Calu3 (cell line): ENCODE data around the gene KCNIP4. TPM values are rescaled to one million over a fixed set of nuclear protein-coding genes. Genes with fewer than 3 reads are reported as not detected.

Experiments
- BruUV-seq: library from RNA; stranded (reverse); fragments of 400-500 nt; replicated peaks from 2 replicates; lab custom pipeline; 2021; lab: Mats Ljungman, UMichigan
- CTCF ChIA-PET: fragments of 300-600 bp; sonication (Branson Sonifier 250); formaldehyde crosslinking; loops from one replicate; lab custom pipeline; 2022; ENCODE audit warnings: antibody characterized with exemption; lab: Charles Lee
- DNase-seq: peaks from one replicate; pipeline ENCODE4 v3.0.0; 2022
- H3K27ac Mint-ChIP-seq: one replicate; pipeline ENCODE4 v1.8.0; 2022; ENCODE audit warnings: mixed read lengths; ENCODE audit not compliant: unreplicated experiment
- H3K27me3 Mint-ChIP-seq: one replicate; pipeline ENCODE4 v1.8.0; 2022; ENCODE audit warnings: mixed read lengths; ENCODE audit not compliant: unreplicated experiment
- H3K36me3 Mint-ChIP-seq: one replicate; pipeline ENCODE4 v1.8.0; 2022; ENCODE audit warnings: mild to moderate bottlenecking, moderate library complexity, mixed read lengths; ENCODE audit not compliant: insufficient read depth, unreplicated experiment
- H3K4me1 Mint-ChIP-seq: one replicate; pipeline ENCODE4 v1.8.0; 2022; ENCODE audit warnings: mild to moderate bottlenecking, low read depth, mixed read lengths; ENCODE audit not compliant: unreplicated experiment
- H3K4me3 Mint-ChIP-seq: one replicate; pipeline ENCODE4 v1.8.0; 2022; ENCODE audit warnings: mild to moderate bottlenecking, low read depth, moderate library complexity, mixed read lengths; ENCODE audit not compliant: unreplicated experiment
- H3K9me3 Mint-ChIP-seq: one replicate; pipeline ENCODE4 v1.8.0; 2022; ENCODE audit warnings: low read depth, mixed read lengths; ENCODE audit not compliant: unreplicated experiment
- CTCF ChIP-seq: fragments of 200-600 bp; IDR thresholded peaks from one replicate; pipeline ENCODE4 v1.8.0; 2022; ENCODE audit warnings: antibody characterized with exemption; ENCODE audit not compliant: unreplicated experiment
- intact Hi-C: fragments of 100-400 bp; cut with micrococcal nuclease; formaldehyde crosslinking; loops from one replicate; pipeline ENCODE4 v1.10.0; 2022; ENCODE audit not compliant: unreplicated experiment
- total RNA-seq: library from RNA; stranded (reverse); gene quantifications from 2 replicates; pipeline ENCODE4 v1.2.3, GENCODE V29; 2022

Gene KCNIP4
- total RNA-seq, 1 experiment from 2014 or later, result not detected

GRCh38 chr4:20960291-20960690 is 988.3 kb downstream of the KCNIP4 start:
- Mint-ChIP-seq H3K4me3 (no peak overlapping the region), H3K9me3 (no peaks in the 10 kb centered on the region), H3K27ac (no peak overlapping the region), H3K36me3 (no peaks in the 10 kb centered on the region), H3K27me3 (no peaks in the 10 kb centered on the region), H3K4me1 (no peaks in the 10 kb centered on the region)
- no peak for DNase-seq
- no peak for TF ChIP-seq CTCF
- intact Hi-C loops, result no loop called here
- no TSS peak for BruUV-seq
- CTCF ChIA-PET, result no interaction called here

- no peaks in the 10 kb centered on the region for H3K9me3 Mint-ChIP-seq
- BruUV-seq, result no TSS peak
- H3K4me1 Mint-ChIP-seq, result no peaks in the 10 kb centered on the region
- no peaks in the 10 kb centered on the region for H3K27me3 Mint-ChIP-seq
- H3K27ac Mint-ChIP-seq, result no peak overlapping the region
- no peak overlapping the region for H3K4me3 Mint-ChIP-seq
- intact Hi-C loops, result no loop called here
- CTCF ChIA-PET, result no interaction called here
- TF ChIP-seq CTCF, result no peak
- no peaks in the 10 kb centered on the region for H3K36me3 Mint-ChIP-seq
- DNase-seq, result no peak
Observed at GRCh38 chr4:20954541-20954940, 994.0 kb downstream of the KCNIP4 start.

GRCh38 chr4:20944961-20945360 is 1003.6 kb downstream of the KCNIP4 start:
- no peak for DNase-seq
- Mint-ChIP-seq H3K9me3 (no peaks in the 10 kb centered on the region), H3K4me3 (no peak overlapping the region), H3K4me1 (no peaks in the 10 kb centered on the region), H3K27ac (no peak overlapping the region), H3K27me3 (no peaks in the 10 kb centered on the region), H3K36me3 (no peaks in the 10 kb centered on the region)
- CTCF ChIA-PET, result no interaction called here
- intact Hi-C loops, result no loop called here
- no TSS peak for BruUV-seq
- TF ChIP-seq CTCF, result no peak

- Mint-ChIP-seq H3K27me3 (no peaks in the 10 kb centered on the region), H3K4me3 (no peak overlapping the region), H3K36me3 (no peaks in the 10 kb centered on the region), H3K27ac (no peak overlapping the region), H3K9me3 (no peaks in the 10 kb centered on the region), H3K4me1 (no peaks in the 10 kb centered on the region)
- TF ChIP-seq CTCF, result no peak
- CTCF ChIA-PET, result no interaction called here
- DNase-seq, result no peak
- BruUV-seq, result no TSS peak
- intact Hi-C loops, result no loop called here
Observed at GRCh38 chr4:20944451-20944850, 1004.1 kb downstream of the KCNIP4 start.

- intact Hi-C loops, result no loop called here
- CTCF ChIA-PET, result interaction anchor here (0.9 kb wide), 1 partner anchor 494 kb away, joined by 3 read pairs; no protein-coding TSS in a partner anchor
- Mint-ChIP-seq H3K9me3 (no peaks in the 10 kb centered on the region), H3K36me3 (no peaks in the 10 kb centered on the region), H3K27me3 (no peaks in the 10 kb centered on the region), H3K27ac (no peak overlapping the region), H3K4me1 (no peaks in the 10 kb centered on the region), H3K4me3 (no peak overlapping the region)
- DNase-seq, result no peak
- TF ChIP-seq CTCF, result no peak
- BruUV-seq, result no TSS peak
Observed at GRCh38 chr4:20938204-20938603, 1010.4 kb downstream of the KCNIP4 start.
